Nephron progenitor cell (in vitro differentiated cells): Measurements from ENCODE around the gene DHX16.
"Not testable (repeated sequence)": the region's sequence is repeated elsewhere in the genome, so short reads cannot be mapped to it uniquely, and the experiment has no call there.

Experiments
- DNase-seq: peaks from one replicate; pipeline ENCODE4 v3.0.0; 2021
- H3K27ac Mint-ChIP-seq: 2 replicates; pipeline ENCODE4 v1.8.0; 2021; ENCODE audit warnings: mild to moderate bottlenecking, moderate library complexity, mixed read lengths
- H3K27me3 Mint-ChIP-seq: 2 replicates; pipeline ENCODE4 v1.8.0; 2021; ENCODE audit warnings: mild to moderate bottlenecking, low read depth, mixed read lengths; ENCODE audit not compliant: poor library complexity
- H3K36me3 Mint-ChIP-seq: 2 replicates; pipeline ENCODE4 v1.8.0; 2021; ENCODE audit warnings: low read depth, mixed read lengths
- H3K4me1 Mint-ChIP-seq: 2 replicates; pipeline ENCODE4 v1.8.0; 2021; ENCODE audit warnings: mixed read lengths
- H3K4me3 Mint-ChIP-seq: 2 replicates; pipeline ENCODE4 v1.8.0; 2021; ENCODE audit warnings: mild to moderate bottlenecking, moderate library complexity, mixed read lengths
- H3K9me3 Mint-ChIP-seq: 2 replicates; pipeline ENCODE4 v1.8.0; 2021; ENCODE audit warnings: mild to moderate bottlenecking, moderate library complexity, mixed read lengths
- CTCF ChIP-seq: fragments of 200-600 bp; sonication (generic); IDR thresholded peaks from 2 replicates; pipeline ENCODE4 v1.5.0; 2021; ENCODE audit warnings: antibody characterized with exemption

The DHX16 gene

GRCh38 chr6:30670760-30671527 is 1.9 kb downstream of the DHX16 start:
- no peak for TF ChIP-seq CTCF
- Mint-ChIP-seq H3K9me3 (no peaks in the 10 kb centered on the region), H3K36me3 (peaks cover 29% of the 10 kb centered on the region), H3K27ac (no peak overlapping the region), H3K4me3 (peak overlapping the region; percentile 84), H3K27me3 (peaks cover 4% of the 10 kb centered on the region), H3K4me1 (peaks cover 24% of the 10 kb centered on the region)
- peak; percentile 21 for DNase-seq

GRCh38 chr6:30666300-30666699 is 6.5 kb downstream of the DHX16 start:
- not testable (repeated sequence) for H3K27me3 Mint-ChIP-seq

GRCh38 chr6:30664994-30665767 is 7.6 kb downstream of the DHX16 start:
- H3K27me3 Mint-ChIP-seq, result no peaks in the 10 kb centered on the region
- no peak overlapping the region for H3K27ac Mint-ChIP-seq
- H3K9me3 Mint-ChIP-seq, result no peaks in the 10 kb centered on the region
- no peaks in the 10 kb centered on the region for H3K4me1 Mint-ChIP-seq
- H3K4me3 Mint-ChIP-seq, result no peak overlapping the region
- DNase-seq, result no peak
- no peak for TF ChIP-seq CTCF
- peaks cover 49% of the 10 kb centered on the region for H3K36me3 Mint-ChIP-seq

More at GRCh38 chr6:30666300-30666699, 6.5 kb downstream of the DHX16 start:
- not testable (repeated sequence) for H3K9me3 Mint-ChIP-seq, H3K4me3 Mint-ChIP-seq, H3K4me1 Mint-ChIP-seq, DNase-seq, H3K27ac Mint-ChIP-seq
- peaks cover 57% of the 10 kb centered on the region for H3K36me3 Mint-ChIP-seq

- H3K36me3 Mint-ChIP-seq, result peaks cover 71% of the 10 kb centered on the region
- not testable (repeated sequence) for DNase-seq, H3K9me3 Mint-ChIP-seq, H3K4me3 Mint-ChIP-seq, H3K27me3 Mint-ChIP-seq
- peak overlapping the region; percentile 52 for H3K27ac Mint-ChIP-seq
- peaks cover 12% of the 10 kb centered on the region for H3K4me1 Mint-ChIP-seq
Measured at GRCh38 chr6:30657922-30658321, 14.9 kb downstream of the DHX16 start.

GRCh38 chr6:30657454-30657853 is 15.4 kb downstream of the DHX16 start:
- Mint-ChIP-seq H3K9me3 (no peaks in the 10 kb centered on the region), H3K36me3 (peaks cover 71% of the 10 kb centered on the region), H3K27me3 (no peaks in the 10 kb centered on the region), H3K4me3 (peak overlapping the region; percentile 12), H3K4me1 (peaks cover 12% of the 10 kb centered on the region), H3K27ac (peak overlapping the region; percentile 52)
- DNase-seq, result no peak
- TF ChIP-seq CTCF, result no peak

- H3K27me3 Mint-ChIP-seq, result no peaks in the 10 kb centered on the region
- no peak for TF ChIP-seq CTCF
- H3K4me3 Mint-ChIP-seq, result no peak overlapping the region
- peaks cover 69% of the 10 kb centered on the region for H3K36me3 Mint-ChIP-seq
- peaks cover 12% of the 10 kb centered on the region for H3K4me1 Mint-ChIP-seq
- no peak for DNase-seq
- H3K9me3 Mint-ChIP-seq, result no peaks in the 10 kb centered on the region
- no peak overlapping the region for H3K27ac Mint-ChIP-seq
Measured at GRCh38 chr6:30656513-30656912, 16.3 kb downstream of the DHX16 start.
